C4-2B (cell line): ENCODE results near the gene SEMA3F.

Experiments used
- H3K27ac ChIP-seq: fragments of 450-650 bp; 2 replicates; pipeline ENCODE4 v1.5.1; 2017
- ZFX ChIP-seq: fragments of 450-650 bp; IDR thresholded peaks from 2 replicates; pipeline ENCODE4 v1.6.1; 2017
- TF ChIP-seq, protein P1 (sequence below): fragments of 450-650 bp; conservative IDR thresholded peaks from 2 replicates; pipeline ENCODE4 v1.5.1; 2017; ENCODE audit warnings: mild to moderate bottlenecking

Gene SEMA3F

DNA sequence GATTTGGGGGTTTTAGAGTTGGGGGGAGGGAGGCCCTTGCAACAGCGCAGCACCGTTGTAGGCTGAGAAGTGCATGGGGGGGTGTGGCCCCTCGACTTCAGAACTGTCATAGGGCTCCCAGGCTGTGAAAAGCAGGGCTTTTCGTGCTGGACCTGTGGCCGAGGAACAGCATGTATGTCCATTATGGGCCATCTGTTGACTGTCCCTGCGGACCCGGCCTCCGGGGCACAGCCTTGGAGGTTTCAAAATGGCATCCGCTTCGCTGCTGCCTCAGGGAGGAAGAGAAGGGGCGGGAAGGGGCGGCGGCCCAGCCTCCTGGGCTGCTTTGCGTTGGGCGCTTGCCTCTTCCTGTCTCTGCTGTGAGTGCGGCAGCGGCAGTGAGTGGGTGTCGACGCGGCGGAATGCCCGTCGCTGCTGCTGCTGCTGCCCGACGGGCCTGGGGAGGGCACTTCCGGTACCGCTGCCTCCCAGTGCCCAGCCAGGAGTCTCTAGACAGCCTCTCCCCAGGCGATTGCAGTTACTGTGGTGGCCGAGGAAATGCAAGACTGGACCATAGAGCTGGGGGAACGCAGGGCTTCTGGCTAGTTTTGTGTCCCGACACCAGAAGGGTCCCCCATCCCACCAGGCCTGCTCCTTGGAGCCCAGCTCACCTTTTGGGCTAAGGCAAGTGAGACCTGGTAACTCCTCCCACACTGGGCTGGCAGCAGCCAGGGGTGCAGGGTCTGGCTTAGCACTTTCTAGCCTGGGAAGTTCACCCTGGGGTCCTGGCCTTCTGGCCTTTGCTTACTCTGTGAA lies 82.8 kb downstream of the SEMA3F start:
- no peak overlapping the region for H3K27ac ChIP-seq
- TF ChIP-seq, protein P1, sequence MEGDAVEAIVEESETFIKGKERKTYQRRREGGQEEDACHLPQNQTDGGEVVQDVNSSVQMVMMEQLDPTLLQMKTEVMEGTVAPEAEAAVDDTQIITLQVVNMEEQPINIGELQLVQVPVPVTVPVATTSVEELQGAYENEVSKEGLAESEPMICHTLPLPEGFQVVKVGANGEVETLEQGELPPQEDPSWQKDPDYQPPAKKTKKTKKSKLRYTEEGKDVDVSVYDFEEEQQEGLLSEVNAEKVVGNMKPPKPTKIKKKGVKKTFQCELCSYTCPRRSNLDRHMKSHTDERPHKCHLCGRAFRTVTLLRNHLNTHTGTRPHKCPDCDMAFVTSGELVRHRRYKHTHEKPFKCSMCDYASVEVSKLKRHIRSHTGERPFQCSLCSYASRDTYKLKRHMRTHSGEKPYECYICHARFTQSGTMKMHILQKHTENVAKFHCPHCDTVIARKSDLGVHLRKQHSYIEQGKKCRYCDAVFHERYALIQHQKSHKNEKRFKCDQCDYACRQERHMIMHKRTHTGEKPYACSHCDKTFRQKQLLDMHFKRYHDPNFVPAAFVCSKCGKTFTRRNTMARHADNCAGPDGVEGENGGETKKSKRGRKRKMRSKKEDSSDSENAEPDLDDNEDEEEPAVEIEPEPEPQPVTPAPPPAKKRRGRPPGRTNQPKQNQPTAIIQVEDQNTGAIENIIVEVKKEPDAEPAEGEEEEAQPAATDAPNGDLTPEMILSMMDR: no peak
- no peak for TF ChIP-seq ZFX

DNA sequence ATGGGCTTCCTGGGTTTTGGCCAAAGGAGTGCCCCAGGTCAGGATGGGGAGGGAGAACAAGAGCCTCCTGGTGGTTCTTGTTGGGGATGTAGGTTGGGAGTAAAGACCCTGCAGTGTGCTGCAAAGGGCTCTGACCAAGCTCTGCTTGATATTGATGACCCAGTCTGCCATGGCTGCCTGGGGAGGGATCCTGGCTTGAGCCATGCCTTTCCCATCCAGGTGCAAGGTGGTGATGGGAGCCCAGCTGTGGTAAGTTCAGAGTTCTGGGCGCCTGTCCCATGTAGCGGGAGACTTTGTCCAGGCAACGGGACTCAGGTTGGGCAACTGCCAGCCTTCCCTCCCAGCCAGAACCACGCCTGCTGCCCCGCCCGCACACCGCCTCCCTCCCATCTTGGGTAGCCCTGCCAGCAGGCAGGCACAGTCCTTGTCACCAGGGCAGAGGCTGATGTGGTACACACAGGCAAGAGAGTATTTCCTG lies 83.5 kb downstream of the SEMA3F start:
- TF ChIP-seq ZFX: no peak
- TF ChIP-seq, protein P1: no peak
- no peak overlapping the region for H3K27ac ChIP-seq
